Frontal cortex (tissue), 4 donors: ENCODE data around the gene AGBL4. TPM values are rescaled to one million over a fixed set of nuclear protein-coding genes. Genes with fewer than 3 reads are reported as not detected.

Experiments used
- DNase-seq, 2 donors: peaks; one replicate each; pipeline ENCODE4 v3.0.0; 2012; ENCODE audit warnings: low spot score in 2 of 2
- FAIRE-seq: peaks from 2 replicates; lab custom pipeline; 2012; peaks lifted over from hg19 to GRCh38; lab: Jason Lieb, UNC
- small RNA-seq: library from RNA; depleted of rRNA; stranded (forward); fragments of <200 nt; gene quantifications from one replicate; pipeline ENCODE3, GENCODE V24; 2014
- total RNA-seq: library from RNA; depleted of rRNA; stranded (reverse); fragments of >200 nt; gene quantifications from one replicate; pipeline ENCODE4 v1.2.3, GENCODE V29; 2014
- donor health status: control.
- donor health status: control.
- donor health status: control.

Gene AGBL4
- total RNA-seq, 1 donor from 2014 or later = 3.3 TPM

- DNase-seq = no peak
- no peak for FAIRE-seq
These were observed 1524.5 kb downstream of the AGBL4 start for GRCh38 chr1:48499211-48499735.

DNA sequence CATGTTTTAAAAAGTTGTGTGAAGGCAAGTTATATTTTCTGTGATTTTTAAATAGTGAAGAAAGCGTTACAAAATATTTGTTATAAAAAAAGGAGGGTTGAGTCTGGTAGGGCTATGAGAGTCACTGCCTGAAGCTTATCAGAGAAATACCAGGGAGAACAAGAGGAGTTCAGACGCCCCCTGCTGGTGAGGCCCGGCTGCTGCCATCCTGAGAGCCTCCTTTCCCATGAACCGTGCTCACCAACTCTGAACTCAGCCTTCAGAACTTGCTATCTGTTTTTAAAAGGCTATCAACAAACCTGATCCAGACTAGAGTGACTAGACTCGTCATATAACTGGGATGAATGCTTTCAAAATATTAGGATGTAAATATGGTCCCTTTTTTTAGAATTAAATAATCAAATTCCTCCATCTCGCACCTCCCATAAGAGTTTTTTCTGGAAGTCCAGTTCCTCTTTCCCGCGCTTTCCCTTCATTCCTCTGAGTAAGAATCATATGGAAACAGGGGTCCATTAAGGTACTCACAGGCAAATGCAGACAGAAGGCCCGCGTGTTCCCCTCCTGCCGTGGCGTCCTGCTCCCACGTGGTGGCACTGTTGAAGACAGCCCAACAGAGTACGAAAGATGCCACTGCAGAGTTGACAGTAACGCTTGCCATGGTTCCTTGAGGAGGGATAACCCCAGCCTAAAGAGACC is 1525.5 kb downstream of the AGBL4 start:
- FAIRE-seq (peak; percentile 94), DNase-seq (peak in 1 of 2 donors; percentile 53)

DNA sequence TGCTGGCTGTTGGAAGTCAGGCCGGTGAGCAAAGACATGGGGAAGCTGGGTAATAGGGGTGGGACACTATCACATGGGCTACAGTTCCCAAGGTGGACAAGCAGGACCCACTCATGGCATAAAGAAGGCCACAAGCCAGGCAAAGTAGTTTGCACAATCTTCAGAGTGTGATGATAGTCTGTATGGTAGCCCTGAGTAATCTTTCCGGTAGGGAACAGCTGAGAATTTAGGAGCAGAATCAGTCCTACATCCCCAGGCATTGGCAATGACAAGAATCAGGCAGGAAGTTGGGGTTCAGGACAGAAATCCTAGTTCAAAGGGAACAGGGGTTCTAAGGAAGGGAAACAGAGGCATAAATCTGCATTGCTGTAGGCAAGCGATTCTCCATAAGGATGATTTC is 1527.8 kb downstream of the AGBL4 start:
- DNase-seq (no peak), FAIRE-seq (no peak)

DNA sequence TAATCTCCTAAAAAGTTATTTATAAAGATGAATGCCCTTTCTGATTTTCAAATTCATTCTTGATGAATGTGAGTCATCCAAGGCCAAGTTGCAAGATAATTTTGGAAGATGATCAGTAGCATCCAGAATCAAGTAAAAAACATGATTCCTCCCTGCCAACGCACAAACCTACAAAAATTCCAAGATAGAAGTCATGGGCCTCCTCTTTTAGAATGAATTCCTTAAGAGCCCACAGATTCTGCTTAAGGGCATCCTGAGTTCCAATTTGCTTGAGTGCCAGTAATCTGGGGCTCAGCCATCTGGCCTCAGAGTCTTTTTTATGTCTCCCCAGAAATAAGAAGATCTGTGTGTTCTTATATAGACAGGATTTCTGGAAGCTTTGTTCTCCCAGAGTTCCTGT is 1528.6 kb downstream of the AGBL4 start:
- DNase-seq (no peak), FAIRE-seq (no peak)

DNA sequence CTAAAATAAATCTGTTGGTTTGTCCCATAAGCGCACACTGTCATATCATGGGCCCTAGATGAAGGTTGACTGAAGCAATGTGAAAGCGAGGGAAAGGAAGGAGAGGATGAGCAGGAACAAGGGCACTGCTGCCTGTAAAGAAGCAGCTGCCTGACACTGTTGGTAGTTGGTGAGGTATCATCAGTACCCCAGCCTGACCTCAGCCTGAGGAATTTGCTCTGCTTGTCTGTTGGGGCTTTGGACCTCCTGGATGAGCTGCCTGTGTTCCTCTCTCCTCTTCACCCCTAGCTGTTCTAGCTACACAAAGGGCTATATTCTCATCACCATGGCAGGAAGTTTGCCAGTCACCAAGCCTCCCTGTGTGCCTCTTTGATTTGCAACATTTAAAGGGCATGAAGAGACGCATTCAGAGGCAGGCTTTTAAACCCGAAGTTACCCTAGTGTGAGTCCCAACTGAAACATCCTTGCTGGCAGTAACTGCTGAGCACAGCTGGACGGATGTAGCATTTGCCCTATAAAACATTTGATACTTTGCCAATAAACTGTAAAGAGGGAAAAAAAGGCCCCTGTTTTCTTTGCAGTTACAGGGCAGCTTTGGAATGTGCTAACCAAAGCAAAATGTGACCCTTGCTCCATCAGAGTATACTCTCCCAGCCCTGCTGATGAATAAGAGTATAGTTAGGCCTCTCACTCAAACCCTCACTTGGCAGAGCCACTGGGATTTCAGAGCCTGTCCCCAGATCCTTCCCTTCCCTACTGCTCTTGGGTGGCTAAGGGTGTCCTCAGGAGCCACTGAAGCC is 1529.6 kb downstream of the AGBL4 start:
- peak in 1 of 2 donors; percentile 21 for DNase-seq
- no peak for FAIRE-seq

DNA sequence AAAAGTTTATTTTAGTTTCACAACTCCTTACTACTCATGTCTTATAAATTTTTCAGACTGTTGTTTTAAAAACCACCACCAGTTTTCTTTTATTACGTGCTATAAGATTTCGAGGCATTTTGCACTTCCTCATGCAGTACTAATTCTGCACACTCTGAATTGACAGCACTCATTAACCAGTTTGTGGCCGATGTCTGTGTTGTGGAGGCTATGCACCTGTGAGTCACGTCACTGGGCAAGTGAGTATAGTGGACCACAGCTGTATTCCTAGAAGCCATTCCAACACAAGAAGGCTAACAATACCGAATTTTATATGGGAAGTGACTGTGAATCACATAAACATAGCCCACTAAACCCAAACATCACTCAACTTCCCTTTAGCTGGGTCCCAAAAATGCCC is 1530.7 kb downstream of the AGBL4 start:
- DNase-seq (no peak), FAIRE-seq (no peak)

GRCh38 chr1:48492392-48492791 is 1531.4 kb downstream of the AGBL4 start:
- DNase-seq = no peak
- no peak for FAIRE-seq

DNA sequence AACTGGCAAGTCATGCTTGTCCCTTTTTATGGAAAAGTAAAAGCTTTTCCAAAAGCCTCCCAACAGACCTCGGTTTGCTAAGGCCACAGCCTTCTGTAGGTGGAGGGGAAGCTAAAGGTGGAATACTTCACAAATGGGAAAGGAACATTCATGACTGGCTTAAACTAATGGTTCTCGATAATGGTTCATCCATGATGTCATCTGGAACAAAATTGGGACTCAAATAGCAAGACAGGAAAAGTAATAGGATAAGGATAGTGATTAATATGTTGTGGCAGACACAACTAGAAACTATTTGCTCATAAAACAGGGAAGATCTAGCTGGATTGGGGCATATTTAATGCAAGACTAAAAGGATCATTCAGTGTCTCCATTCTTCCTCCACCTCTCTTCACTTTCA is 1535.0 kb downstream of the AGBL4 start:
- DNase-seq (no peak), FAIRE-seq (no peak)

Small RNAs within 50 kb of the gene (small RNA-seq; reads per million reads assigned to genes)
- not detected for gene AL390023.1

Other genes with a start within 250 kb of the AGBL4 start
- gene ELAVL4, start 85.0 kb upstream of the AGBL4 start, total RNA-seq = 137 TPM